ENCODE data around the gene SLC37A3. TPM values are rescaled to one million over a fixed set of nuclear protein-coding genes. Genes with fewer than 3 reads are reported as not detected.

Gene SLC37A3
- total RNA-seq, 4 donors from 2014 or later, result 35.2 to 87.2 (median 52.7) TPM

GRCh38 chr7:140298213-140298612 is 100.1 kb downstream of the SLC37A3 start:
- Histone ChIP-seq H3K4me3 (no peak overlapping the region), H3K27ac (no peak overlapping the region), H3K9me3 (no peaks in the 10 kb centered on the region), H3K4me1 (no peaks in the 10 kb centered on the region), H3K27me3 (no peaks in the 10 kb centered on the region), H3K36me3 (no peaks in the 10 kb centered on the region)
- WGBS, 2 donors (ENCODE audit: low coverage in 1 of 2), result 69 to 90% methylated on average over 2 of the region's 2 CpGs
- TF ChIP-seq POLR2AphosphoS5 (IDR thresholded peaks at IDR 0.05), result no peak
- TF ChIP-seq, protein P1, sequence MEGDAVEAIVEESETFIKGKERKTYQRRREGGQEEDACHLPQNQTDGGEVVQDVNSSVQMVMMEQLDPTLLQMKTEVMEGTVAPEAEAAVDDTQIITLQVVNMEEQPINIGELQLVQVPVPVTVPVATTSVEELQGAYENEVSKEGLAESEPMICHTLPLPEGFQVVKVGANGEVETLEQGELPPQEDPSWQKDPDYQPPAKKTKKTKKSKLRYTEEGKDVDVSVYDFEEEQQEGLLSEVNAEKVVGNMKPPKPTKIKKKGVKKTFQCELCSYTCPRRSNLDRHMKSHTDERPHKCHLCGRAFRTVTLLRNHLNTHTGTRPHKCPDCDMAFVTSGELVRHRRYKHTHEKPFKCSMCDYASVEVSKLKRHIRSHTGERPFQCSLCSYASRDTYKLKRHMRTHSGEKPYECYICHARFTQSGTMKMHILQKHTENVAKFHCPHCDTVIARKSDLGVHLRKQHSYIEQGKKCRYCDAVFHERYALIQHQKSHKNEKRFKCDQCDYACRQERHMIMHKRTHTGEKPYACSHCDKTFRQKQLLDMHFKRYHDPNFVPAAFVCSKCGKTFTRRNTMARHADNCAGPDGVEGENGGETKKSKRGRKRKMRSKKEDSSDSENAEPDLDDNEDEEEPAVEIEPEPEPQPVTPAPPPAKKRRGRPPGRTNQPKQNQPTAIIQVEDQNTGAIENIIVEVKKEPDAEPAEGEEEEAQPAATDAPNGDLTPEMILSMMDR (IDR thresholded peaks at IDR 0.05), result no peak
- no peak for ATAC-seq

DNA sequence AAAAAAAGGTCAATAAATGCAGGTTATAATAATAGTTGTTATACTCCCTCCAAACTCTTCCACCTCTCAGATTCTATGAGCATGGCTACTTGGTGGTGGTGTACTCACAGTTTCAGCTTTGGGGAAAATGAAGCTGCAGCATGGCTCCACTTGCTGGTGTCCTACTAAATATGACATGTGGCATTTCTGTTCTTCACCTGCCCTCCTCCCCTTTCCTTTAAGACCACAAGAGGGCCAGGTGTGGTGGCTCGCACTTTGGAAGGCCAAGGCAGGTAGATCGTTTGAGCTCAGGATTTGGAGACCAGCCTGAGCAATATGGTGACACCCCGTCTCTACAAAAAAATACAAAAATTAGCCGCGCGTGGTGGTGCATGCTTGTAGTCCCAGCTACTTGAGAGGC is 101.1 kb downstream of the SLC37A3 start:
- TF ChIP-seq, protein P1 (IDR thresholded peaks at IDR 0.05), result no peak
- TF ChIP-seq POLR2A (IDR thresholded peaks at IDR 0.05) (no peak), POLR2AphosphoS5 (IDR thresholded peaks at IDR 0.05) (no peak), EP300 (IDR thresholded peaks at IDR 0.05) (no peak)
- no peak overlapping the region for H3K4me3 ChIP-seq
- no peak for ATAC-seq
- no peaks in the 10 kb centered on the region for H3K36me3 ChIP-seq
- no peak overlapping the region for H3K27ac ChIP-seq
- no peaks in the 10 kb centered on the region for H3K9me3 ChIP-seq
- no peaks in the 10 kb centered on the region for H3K4me1 ChIP-seq
- no peaks in the 10 kb centered on the region for H3K27me3 ChIP-seq
- WGBS, 2 donors (ENCODE audit: low coverage in 1 of 2), result 94 to 100% methylated on average over 1 to 6 of the region's 6 CpGs

DNA sequence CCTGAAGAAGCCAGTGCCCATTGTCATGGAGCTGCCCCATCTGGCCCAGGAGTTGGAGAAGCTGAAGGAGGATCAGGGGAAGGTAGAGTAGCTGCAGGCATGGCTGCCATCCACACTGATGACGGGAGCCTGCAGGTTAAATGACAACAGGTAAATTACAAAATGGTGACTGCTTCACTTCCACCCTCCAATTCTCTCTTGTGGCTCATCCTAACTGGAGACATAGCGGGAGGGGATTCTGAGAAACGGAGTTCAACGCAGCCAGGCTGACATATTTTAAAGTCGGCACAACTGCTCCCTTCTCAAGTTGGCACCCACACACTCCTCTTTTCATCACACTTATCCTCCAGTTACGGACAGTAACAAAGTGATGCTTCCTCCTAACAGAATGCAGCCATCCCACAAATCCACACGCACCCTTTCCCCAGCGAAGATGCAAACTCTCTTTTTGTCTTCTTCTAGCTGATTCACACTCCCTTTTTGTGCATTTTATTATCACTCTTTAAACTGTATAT is 103.0 kb downstream of the SLC37A3 start:
- Histone ChIP-seq H3K36me3 (no peaks in the 10 kb centered on the region), H3K27ac (no peak overlapping the region), H3K4me3 (no peak overlapping the region), H3K9me3 (no peaks in the 10 kb centered on the region), H3K4me1 (no peaks in the 10 kb centered on the region), H3K27me3 (no peaks in the 10 kb centered on the region)
- TF ChIP-seq POLR2AphosphoS5 (IDR thresholded peaks at IDR 0.05) (no peak), EP300 (IDR thresholded peaks at IDR 0.05) (no peak), POLR2A (IDR thresholded peaks at IDR 0.05) (no peak)
- TF ChIP-seq, protein P1 (IDR thresholded peaks at IDR 0.05), result no peak
- ATAC-seq, result no peak
- 93 to 94% methylated on average over 6 to 8 of the region's 8 CpGs for WGBS, 2 donors (ENCODE audit: low coverage in 1 of 2)

DNA sequence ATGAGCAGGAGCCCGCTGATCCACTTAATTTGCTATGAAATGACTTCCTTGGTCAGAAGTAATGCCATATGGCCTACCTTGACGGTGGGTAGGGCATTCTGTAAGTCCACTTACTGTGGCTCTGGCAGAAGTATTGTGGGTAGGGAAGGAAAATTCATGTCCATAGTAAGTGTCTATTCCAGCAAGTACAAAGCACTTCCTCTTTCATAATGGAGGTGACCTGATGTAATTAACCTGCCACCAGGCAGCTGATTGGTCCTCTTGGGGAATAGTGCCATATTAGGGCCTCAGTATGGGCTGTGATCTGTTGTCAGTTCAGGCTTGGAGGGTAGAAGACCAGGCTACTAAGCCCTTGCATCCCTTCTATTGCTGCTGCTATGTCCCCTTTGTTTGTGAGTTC is 103.9 kb downstream of the SLC37A3 start:
- H3K27ac ChIP-seq, result no peak overlapping the region
- no peaks in the 10 kb centered on the region for H3K36me3 ChIP-seq
- no peak for ATAC-seq
- no peaks in the 10 kb centered on the region for H3K27me3 ChIP-seq
- H3K9me3 ChIP-seq, result no peaks in the 10 kb centered on the region
- H3K4me1 ChIP-seq, result no peaks in the 10 kb centered on the region
- WGBS, 2 donors (ENCODE audit: low coverage in 1 of 2), result 86% methylated on average over 2 of the region's 2 CpGs; no CpG with 5 or more reads in 1 of the 2 donors
- TF ChIP-seq POLR2A (IDR thresholded peaks at IDR 0.05), result no peak
- TF ChIP-seq POLR2AphosphoS5 (IDR thresholded peaks at IDR 0.05), result no peak
- TF ChIP-seq EP300 (IDR thresholded peaks at IDR 0.05), result no peak
- TF ChIP-seq, protein P1 (IDR thresholded peaks at IDR 0.05), result no peak
- H3K4me3 ChIP-seq, result no peak overlapping the region

DNA sequence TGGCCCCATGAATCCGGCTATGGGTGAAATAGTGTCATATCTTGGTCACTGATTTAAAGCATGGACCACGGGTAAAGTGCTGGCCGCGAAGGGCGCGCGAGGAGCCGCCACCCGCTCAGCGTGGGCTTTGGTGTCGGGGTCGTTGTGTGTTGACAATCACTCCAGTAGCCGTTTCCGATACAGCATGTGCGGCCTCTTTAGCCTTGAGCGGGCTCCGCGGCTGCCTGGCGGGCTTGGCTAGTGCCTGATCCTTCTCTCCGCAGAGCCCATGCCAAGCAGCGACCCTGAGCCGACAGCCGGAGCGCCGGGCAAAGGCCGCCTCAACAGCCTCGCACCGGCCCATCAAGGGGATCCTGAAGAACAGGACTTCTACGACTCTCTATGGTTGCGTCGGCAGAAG is 105.9 kb downstream of the SLC37A3 start:
- Histone ChIP-seq H3K4me3 (no peak overlapping the region), H3K36me3 (no peaks in the 10 kb centered on the region), H3K27me3 (no peaks in the 10 kb centered on the region), H3K27ac (no peak overlapping the region), H3K9me3 (no peaks in the 10 kb centered on the region), H3K4me1 (no peaks in the 10 kb centered on the region)
- no peak for TF ChIP-seq POLR2A (IDR thresholded peaks at IDR 0.05)
- no peak for TF ChIP-seq POLR2AphosphoS5 (IDR thresholded peaks at IDR 0.05)
- TF ChIP-seq EP300 (IDR thresholded peaks at IDR 0.05), result no peak
- TF ChIP-seq, protein P1 (IDR thresholded peaks at IDR 0.05), result no peak
- WGBS, 2 donors (ENCODE audit: low coverage in 1 of 2), result 79 to 90% methylated on average over 2 to 17 of the region's 31 CpGs
- no peak for ATAC-seq

Measured in gastroesophageal sphincter (tissue), 4 donors.